K562 (cell line): ENCODE data around the gene MYL6B. TPM values are rescaled to one million over a fixed set of nuclear protein-coding genes. Genes with fewer than 3 reads are reported as not detected.

ENCODE experiments used
- ADNP ChIP-seq: fragments of 200-800 bp; sonication (Bioruptor generic); IDR thresholded peaks from 2 replicates; pipeline ENCODE4 v1.6.1; 2016; ENCODE audit warnings: missing genetic modification characterization, missing compliant biosample characterization
- ARNT ChIP-seq, 2 experiments: fragments of 450-650 bp; IDR thresholded peaks; 2 replicates each; pipeline ENCODE4 v1.6.1; 2016; ENCODE audit warnings: mild to moderate bottlenecking in 1 of 2
- CBFA2T3 ChIP-seq: fragments of 450-650 bp; IDR thresholded peaks from 2 replicates; pipeline ENCODE4 v1.6.1; 2017
- CREB3 ChIP-seq: fragments of 450-650 bp; conservative IDR thresholded peaks from 2 replicates; pipeline ENCODE4 v1.6.1; 2016; ENCODE audit warnings: missing genetic modification characterization, low read depth, mild to moderate bottlenecking, missing compliant biosample characterization, moderate library complexity
- CSDE1 ChIP-seq, 2 experiments: fragments of 450-650 bp; IDR thresholded peaks; 2 replicates each; pipeline ENCODE4 v1.6.1; 2016; ENCODE audit warnings: mild to moderate bottlenecking in 1 of 2
- ESRRA ChIP-seq: fragments of 450-650 bp; IDR thresholded peaks from 2 replicates; pipeline ENCODE4 v1.6.1; 2014; ENCODE audit warnings: low read depth, mild to moderate bottlenecking, moderate library complexity, borderline replicate concordance
- FOS ChIP-seq: IDR thresholded peaks from 3 replicates; pipeline ENCODE4 v1.6.1; 2011; ENCODE audit not compliant: insufficient read length; ENCODE audit errors: extremely low read depth
- FOXM1 ChIP-seq, 2 experiments: fragments of 450-650 bp in 1 of 2; sonication (generic) in 1 of 2; formaldehyde crosslinking in 1 of 2; IDR thresholded peaks; 2 replicates each; pipeline versions ENCODE4 v1.6.1 to v1.9.0; 2017 to 2022; ENCODE audit warnings: low read depth in 2 of 2, mild to moderate bottlenecking in 2 of 2, missing genetic modification reagents in 1 of 2, moderate library complexity in 1 of 2
- HOXB6 ChIP-seq: fragments of 250-450 bp; sonication (Bioruptor Pico); IDR thresholded peaks from 2 replicates; pipeline ENCODE4 v1.5.1; 2022; ENCODE audit warnings: mild to moderate bottlenecking, borderline replicate concordance
- ID3 ChIP-seq, 2 experiments: fragments of 250-450 bp in 1 of 2; fragments of 450-650 bp in 1 of 2; sonication (Bioruptor Pico) in 1 of 2; IDR thresholded peaks; 2 replicates each; pipeline versions ENCODE4 v1.6.1 to v1.8.0; 2016 to 2021; ENCODE audit warnings: mild to moderate bottlenecking in 2 of 2, moderate library complexity in 2 of 2, missing compliant biosample characterization in 1 of 2, missing genetic modification characterization in 1 of 2
- ILK ChIP-seq: fragments of 450-650 bp; IDR thresholded peaks from 2 replicates; pipeline ENCODE4 v1.6.1; 2016; ENCODE audit warnings: missing genetic modification characterization, low read depth, mild to moderate bottlenecking, missing compliant biosample characterization, moderate library complexity, borderline replicate concordance
- JUND ChIP-seq, 2 experiments: IDR thresholded peaks; 2 replicates in 1 of 2; 3 replicates in 1 of 2; pipeline ENCODE4 v1.6.1; 2011; ENCODE audit warnings: borderline replicate concordance in 2 of 2, low read depth in 2 of 2, low read length in 2 of 2, improper control_type of control experiment in 1 of 2, missing biosample characterization in 1 of 2, missing genetic modification characterization in 1 of 2, missing genetic modification reagents in 1 of 2
- KLF1 ChIP-seq: fragments of 450-650 bp; IDR thresholded peaks from 2 replicates; pipeline ENCODE4 v1.6.1; 2016; ENCODE audit warnings: missing genetic modification characterization, missing compliant biosample characterization
- NCOA1 ChIP-seq: fragments of 450-650 bp; IDR thresholded peaks from 2 replicates; pipeline ENCODE4 v1.6.1; 2016; ENCODE audit warnings: low read depth
- PATZ1 ChIP-seq: fragments of 250-450 bp; sonication (Bioruptor Pico); IDR thresholded peaks from 2 replicates; pipeline ENCODE4 v1.5.0; 2020; ENCODE audit warnings: mild to moderate bottlenecking, borderline replicate concordance
- RBM25 ChIP-seq: fragments of 200-400 bp; formaldehyde crosslinking; IDR thresholded peaks from 2 replicates; pipeline ENCODE4 v1.6.1; 2018; ENCODE audit warnings: low read length, low read depth, moderate library complexity; ENCODE audit not compliant: severe bottlenecking
- TBP ChIP-seq: optimal IDR thresholded peaks from 2 replicates; pipeline ENCODE3; 2011; ENCODE audit warnings: low read depth, low read length, improper control_type of control experiment
- TRIM24 ChIP-seq, 2 experiments: fragments of 450-650 bp; IDR thresholded peaks; 2 replicates each; pipeline ENCODE4 v1.6.1; 2016
- WHSC1 ChIP-seq: IDR thresholded peaks from one replicate; pipeline ENCODE4 v1.6.1; 2012; ENCODE audit warnings: low read length, control low read depth, inconsistent platforms
- ZBTB1 ChIP-seq: sonication (generic); formaldehyde crosslinking; IDR thresholded peaks from 2 replicates; pipeline ENCODE4 v1.8.1; 2023; ENCODE audit warnings: missing genetic modification reagents, low read depth, mild to moderate bottlenecking, borderline replicate concordance
- ZBTB17 ChIP-seq: fragments of 450-650 bp; formaldehyde crosslinking; IDR thresholded peaks from 2 replicates; pipeline ENCODE4 v1.4.0; 2020; ENCODE audit warnings: mild to moderate bottlenecking
- ZFP36 ChIP-seq: fragments of 150-350 bp; IDR thresholded peaks from 2 replicates; pipeline ENCODE4 v1.6.1; 2018; ENCODE audit warnings: low read length, low read depth; ENCODE audit not compliant: partially characterized antibody
- ZNF830 ChIP-seq: fragments of 250-450 bp; sonication (Bioruptor Pico); IDR thresholded peaks from 2 replicates; pipeline ENCODE4 v1.5.0; 2021; ENCODE audit warnings: mild to moderate bottlenecking
- ZZZ3 ChIP-seq: fragments of 450-650 bp; IDR thresholded peaks from 2 replicates; pipeline ENCODE4 v1.6.1; 2016; ENCODE audit warnings: antibody characterized with exemption, mild to moderate bottlenecking, moderate library complexity
- polyA plus RNA-seq, 8 experiments: library from polyadenylated mRNA; depleted of rRNA in 4 of 8; stranded (reverse) in 5 of 8; unstranded in 3 of 8; fragments of >200 nt; fragmentation: Nextera tagmentation in 2 of 8; fragmentation: Illumina TruSeq in 1 of 8; extraction: Ambion mirVana in 2 of 8; extraction: Trizol in 1 of 8; gene quantifications; 2 replicates each; pipeline versions ENCODE4 v1.2.1 to v1.2.3, GENCODE V29; 2011 to 2014; ENCODE audit warnings: inconsistent platforms in 1 of 8, missing spikeins in 1 of 8
- total RNA-seq, 7 experiments: library from RNA; depleted of rRNA in 6 of 7; stranded (reverse); fragments of >200 nt in 6 of 7; fragmentation: Illumina TruSeq in 2 of 7; extraction: Trizol in 2 of 7; gene quantifications; 2 replicates each; pipeline versions ENCODE4 v1.2.1 to v1.2.3, GENCODE V29; 2011 to 2021; ENCODE audit warnings: low replicate concordance in 1 of 7

Gene MYL6B
- total and polyA plus RNA-seq, 9 of the 15 experiments (the other 6 are each of a cell fraction or from before 2014, with no cell fraction given): 42.8 to 77.3 (median 68.6) TPM

GRCh38 chr12:56158029-56158925 lies 5.9 kb downstream of the MYL6B start, which contains the start of gene MYL6 (continued):
- TF ChIP-seq CREB3 (tag) (no peak; the same call in 1 of the 2 replicates), ZBTB17 (CRISPR knock-in tag) (peak; percentile 83; the same call in 1 of the 2 replicates), HOXB6 (CRISPR knock-in tag) (peak; percentile 86; the same call in 1 of the 2 replicates), ZZZ3 (no peak), KLF1 (0 out of 2 replicates have a peak, but pooled peaks have one; percentile 25), ILK (tag) (no peak), ZFP36 (no peak), ZNF830 (CRISPR knock-in tag) (peak; percentile 95), ZBTB1 (CRISPR knock-in tag) (no peak), FOXM1 (IDR thresholded peaks at IDR 0.05; ENCODE audit: low read depth) (no peak), FOXM1 (CRISPR knock-in tag; IDR thresholded peaks at IDR 0.05; ENCODE audit: low read depth) (no peak), CSDE1 (IDR thresholded peaks at IDR 0.05) (no peak), ESRRA (peak; percentile 76), ARNT (IDR thresholded peaks at IDR 0.05) (peak in 1 of 2 experiments; percentile 65; a peak in 2 of 4 replicates), ID3 (CRISPR knock-in tag; IDR thresholded peaks at IDR 0.05) (peak; percentile 31; the same call in 1 of the 2 replicates), ID3 (tag; IDR thresholded peaks at IDR 0.05) (no peak), NCOA1 (peak; percentile 78), CBFA2T3 (no peak), JUND (IDR thresholded peaks at IDR 0.05; ENCODE audit: borderline replicate concordance, low read depth, low read length) (peak; percentile 100), JUND (tag; IDR thresholded peaks at IDR 0.05; ENCODE audit: borderline replicate concordance, low read depth, low read length) (peak; percentile 99), RBM25 (no peak), TBP (no peak), ADNP (no peak), WHSC1 (no peak), FOS (peak; percentile 39), PATZ1 (CRISPR knock-in tag) (peak; percentile 85; the same call in 1 of the 2 replicates), TRIM24 (IDR thresholded peaks at IDR 0.05) (peak in 1 of 2 experiments; percentile 11; a peak in 1 of 4 replicates)
